BLaER1 (cell line): ENCODE results near the gene MC2R.

Experiments
- H3K27ac ChIP-seq: shearing (Covaris generic); formaldehyde crosslinking; 2 replicates; pipeline ENCODE4 v1.8.1; 2022
- H3K27me3 ChIP-seq: shearing (Covaris generic); formaldehyde crosslinking; 2 replicates; pipeline ENCODE4 v1.8.1; 2022
- H3K36me3 ChIP-seq: shearing (Covaris generic); formaldehyde crosslinking; 2 replicates; pipeline ENCODE4 v1.8.1; 2022
- H3K4me1 ChIP-seq: shearing (Covaris generic); formaldehyde crosslinking; 2 replicates; pipeline ENCODE4 v1.8.1; 2022
- H3K4me2 ChIP-seq: shearing (Covaris generic); formaldehyde crosslinking; 2 replicates; pipeline ENCODE4 v1.8.1; 2022
- H3K4me3 ChIP-seq: shearing (Covaris generic); formaldehyde crosslinking; 2 replicates; pipeline ENCODE4 v1.8.1; 2022
- H3K9ac ChIP-seq: shearing (Covaris generic); formaldehyde crosslinking; 2 replicates; pipeline ENCODE4 v1.8.1; 2022
- H3K9me3 ChIP-seq: shearing (Covaris generic); formaldehyde crosslinking; 2 replicates; pipeline ENCODE4 v1.8.1; 2022
- H4K20me1 ChIP-seq: shearing (Covaris generic); formaldehyde crosslinking; 2 replicates; pipeline ENCODE4 v1.8.1; 2022
- Cebpa-rat ChIP-seq: shearing (Covaris generic); IDR thresholded peaks from 2 replicates; pipeline ENCODE4 v1.8.1; 2022

Gene MC2R

DNA sequence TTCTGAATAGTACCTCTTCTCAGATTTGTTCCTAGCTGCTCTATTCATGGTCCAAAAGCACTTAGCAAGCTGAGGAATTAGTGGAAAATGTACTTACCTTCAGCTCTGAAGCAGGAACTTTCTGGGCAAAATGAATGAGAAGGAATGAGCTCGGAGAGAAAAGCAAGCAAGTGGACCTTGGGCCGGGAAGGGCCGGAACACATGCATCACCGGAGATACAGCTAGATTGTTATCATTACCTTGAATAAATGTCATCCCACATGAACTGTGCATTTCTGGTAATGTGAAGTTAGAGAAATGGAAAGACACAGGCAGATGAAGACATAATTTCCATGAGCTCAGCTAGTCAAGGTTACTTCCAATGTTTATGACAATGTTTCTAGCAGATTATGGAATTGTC is at the start of gene MC2R:
Gene MC2R (minus strand): TSS at position 146 of the 400 bp plus-strand sequence. CDS start 30,018 bp downstream, outside the sequence.
- no peak for TF ChIP-seq Cebpa-rat
- no peaks in the 10 kb centered on the region for H3K27me3 ChIP-seq
- H3K27ac ChIP-seq: no peak within 1 kb of the TSS
- H4K20me1 ChIP-seq: no peaks in the 10 kb centered on the region
- H3K9me3 ChIP-seq: no peaks in the 10 kb centered on the region
- H3K36me3 ChIP-seq: no peaks in the 10 kb centered on the region
- H3K9ac ChIP-seq: no peak within 1 kb of the TSS
- no peak within 1 kb of the TSS for H3K4me3 ChIP-seq
- no peak within 1 kb of the TSS for H3K4me2 ChIP-seq
- H3K4me1 ChIP-seq: no peaks in the 10 kb centered on the region

DNA sequence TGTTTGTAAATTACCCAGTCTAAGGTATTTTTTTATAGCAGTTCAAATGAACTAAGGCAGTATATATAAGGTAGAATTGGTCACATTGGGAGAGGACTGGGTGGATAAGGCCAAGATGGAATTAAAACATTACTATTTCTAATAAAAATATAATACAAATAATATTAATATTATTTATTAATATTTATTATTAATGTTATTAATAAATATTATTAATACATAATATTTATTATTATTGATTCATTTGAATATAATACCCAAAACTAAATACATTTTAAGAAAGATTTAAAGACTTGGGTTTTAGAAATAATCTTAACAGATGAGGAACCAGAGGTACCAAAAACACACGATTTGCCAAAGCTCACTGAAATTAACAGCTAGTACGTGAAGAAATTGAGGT is 30.5 kb upstream of the MC2R start:
- no peaks in the 10 kb centered on the region for H3K27me3 ChIP-seq
- no peak for TF ChIP-seq Cebpa-rat
- H3K4me2 ChIP-seq: no peak overlapping the region
- H3K27ac ChIP-seq: no peak overlapping the region
- no peaks in the 10 kb centered on the region for H3K4me1 ChIP-seq
- no peaks in the 10 kb centered on the region for H4K20me1 ChIP-seq
- no peaks in the 10 kb centered on the region for H3K9me3 ChIP-seq
- H3K36me3 ChIP-seq: no peaks in the 10 kb centered on the region
- H3K9ac ChIP-seq: no peak overlapping the region
- no peak overlapping the region for H3K4me3 ChIP-seq

DNA sequence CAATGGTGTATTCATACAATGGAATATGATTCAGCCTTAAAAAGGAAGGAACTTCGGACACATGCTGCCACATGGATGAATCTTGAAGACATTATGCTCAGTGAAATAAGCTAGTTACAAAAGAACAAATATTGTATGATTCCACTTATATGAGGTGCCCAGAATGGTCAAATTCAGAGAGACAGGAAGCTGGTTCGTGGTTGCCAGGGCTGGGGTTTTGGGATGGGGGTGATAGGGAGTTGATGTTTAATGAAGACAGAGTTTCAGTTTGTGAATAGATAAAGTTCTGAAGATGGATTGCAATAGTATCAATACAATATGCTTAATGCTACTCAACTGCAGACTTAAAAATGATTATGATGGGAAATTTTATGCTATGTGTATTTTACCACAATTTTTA is 28.0 kb upstream of the MC2R start:
- Histone ChIP-seq H3K36me3 (no peaks in the 10 kb centered on the region), H4K20me1 (no peaks in the 10 kb centered on the region), H3K4me3 (no peak overlapping the region), H3K4me1 (peaks cover 6% of the 10 kb centered on the region), H3K27ac (no peak overlapping the region), H3K9me3 (no peaks in the 10 kb centered on the region), H3K9ac (no peak overlapping the region), H3K27me3 (no peaks in the 10 kb centered on the region), H3K4me2 (no peak overlapping the region)
- no peak for TF ChIP-seq Cebpa-rat

DNA sequence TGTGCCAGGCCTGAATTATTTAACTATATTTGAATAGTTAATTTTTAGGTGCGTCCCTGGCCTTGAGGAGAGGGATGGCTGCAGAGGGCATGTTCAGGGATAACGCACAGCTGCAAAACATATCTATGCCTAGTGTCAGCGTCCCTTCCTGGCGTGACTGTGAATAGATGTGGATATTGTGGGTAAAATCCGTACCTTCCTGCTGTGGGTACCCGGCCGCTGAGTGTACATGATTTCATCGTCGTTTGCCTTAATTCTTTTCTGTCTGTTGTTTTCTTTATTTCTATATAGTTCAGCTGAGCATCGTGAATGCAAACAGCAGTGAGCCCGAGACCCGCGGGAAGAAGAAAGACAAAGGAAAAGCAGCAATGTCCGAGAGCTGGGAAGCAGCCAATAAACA is 25.0 kb upstream of the MC2R start:
- TF ChIP-seq Cebpa-rat: no peak
- Histone ChIP-seq H3K9ac (no peak overlapping the region), H3K4me3 (no peak overlapping the region), H3K27me3 (no peaks in the 10 kb centered on the region), H3K4me2 (no peak overlapping the region), H3K4me1 (peaks cover 11% of the 10 kb centered on the region), H3K9me3 (no peaks in the 10 kb centered on the region), H4K20me1 (no peaks in the 10 kb centered on the region), H3K27ac (no peak overlapping the region), H3K36me3 (no peaks in the 10 kb centered on the region)

DNA sequence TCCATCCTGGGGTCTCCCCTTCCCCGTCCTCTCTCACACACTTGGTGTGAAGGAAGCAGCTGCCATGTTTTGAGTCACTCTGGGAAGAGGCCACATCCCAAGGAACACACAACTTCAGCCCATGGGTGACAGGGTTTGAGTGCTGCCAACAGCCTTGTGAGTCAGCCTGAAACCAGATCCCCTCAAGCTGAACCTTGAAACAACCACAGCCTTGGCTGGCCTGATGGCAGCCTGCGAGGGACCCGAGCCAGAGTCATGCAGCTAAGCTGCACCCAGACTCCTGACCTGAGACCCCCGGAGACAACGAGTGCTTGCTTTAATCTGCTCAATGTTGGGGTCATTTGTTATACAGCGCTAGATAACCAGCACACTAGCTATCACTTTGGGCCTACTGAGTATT is 19.3 kb upstream of the MC2R start:
- H3K4me3 ChIP-seq: no peak overlapping the region
- no peaks in the 10 kb centered on the region for H4K20me1 ChIP-seq
- no peaks in the 10 kb centered on the region for H3K27me3 ChIP-seq
- no peak overlapping the region for H3K4me2 ChIP-seq
- no peak overlapping the region for H3K9ac ChIP-seq
- no peak overlapping the region for H3K27ac ChIP-seq
- peaks cover 11% of the 10 kb centered on the region for H3K4me1 ChIP-seq
- no peak for TF ChIP-seq Cebpa-rat
- H3K36me3 ChIP-seq: no peaks in the 10 kb centered on the region
- peaks cover 5% of the 10 kb centered on the region for H3K9me3 ChIP-seq

DNA sequence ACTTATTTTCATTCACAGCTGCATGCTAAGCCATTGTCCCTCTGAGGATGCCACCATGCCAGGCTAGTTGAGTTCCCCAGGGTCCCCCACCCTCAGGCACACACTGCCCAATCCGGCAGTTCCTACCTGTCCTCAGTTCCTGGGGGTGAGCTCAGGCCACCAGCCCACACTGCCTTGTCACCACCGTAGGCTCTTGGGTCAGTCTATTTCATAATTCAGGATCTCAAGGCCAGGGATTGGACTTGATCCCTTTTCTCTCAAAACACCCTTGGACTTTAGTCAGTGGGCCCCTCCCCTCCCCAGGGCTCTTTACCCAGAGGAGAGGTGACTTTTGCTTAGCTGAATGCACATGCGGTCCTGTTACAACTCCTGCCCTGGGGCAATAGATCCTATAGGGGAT is 18.7 kb upstream of the MC2R start:
- Histone ChIP-seq H3K27me3 (no peaks in the 10 kb centered on the region), H3K9me3 (peaks cover 11% of the 10 kb centered on the region), H3K4me2 (no peak overlapping the region), H3K36me3 (no peaks in the 10 kb centered on the region), H3K4me1 (peaks cover 11% of the 10 kb centered on the region), H3K27ac (no peak overlapping the region), H3K4me3 (no peak overlapping the region), H3K9ac (no peak overlapping the region), H4K20me1 (no peaks in the 10 kb centered on the region)
- no peak for TF ChIP-seq Cebpa-rat

DNA sequence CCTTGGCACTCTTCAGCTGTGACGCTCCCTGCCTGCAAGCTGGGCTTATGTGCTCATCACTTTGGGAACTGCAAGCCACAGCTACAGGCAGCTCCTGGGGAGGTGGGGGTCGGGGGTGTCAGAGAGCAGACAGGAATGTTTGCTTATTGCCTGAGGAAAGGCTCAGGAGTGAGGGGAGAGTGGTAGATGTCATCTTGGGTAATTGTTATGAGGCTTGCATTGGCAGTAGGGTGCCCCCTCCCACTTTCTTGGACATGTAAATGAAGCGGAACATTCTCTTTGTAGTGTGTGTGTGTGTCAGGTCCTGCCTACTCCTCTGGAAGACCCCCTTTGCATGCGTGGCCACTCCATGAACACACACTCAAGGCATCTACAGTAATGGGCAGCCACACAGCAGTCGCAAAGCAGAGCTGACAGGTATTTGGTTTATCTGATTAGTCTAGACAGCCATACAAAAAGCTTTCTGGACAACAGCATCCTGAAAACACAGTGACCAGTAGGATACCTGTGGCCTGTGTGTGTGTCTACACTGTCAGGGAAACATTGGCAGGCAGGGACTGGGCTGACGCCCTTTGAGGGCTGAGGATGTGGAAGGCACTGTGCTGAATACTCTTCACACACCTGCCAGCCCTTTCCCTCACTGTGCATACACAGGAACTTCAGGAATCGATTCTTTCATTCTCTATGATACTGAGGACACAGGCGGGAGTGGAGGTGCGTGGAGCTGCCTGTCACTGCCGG is 17.1 kb upstream of the MC2R start:
- no peak overlapping the region for H3K4me2 ChIP-seq
- H3K27ac ChIP-seq: no peak overlapping the region
- no peaks in the 10 kb centered on the region for H3K27me3 ChIP-seq
- peaks cover 16% of the 10 kb centered on the region for H3K9me3 ChIP-seq
- H4K20me1 ChIP-seq: no peaks in the 10 kb centered on the region
- no peak for TF ChIP-seq Cebpa-rat
- no peak overlapping the region for H3K9ac ChIP-seq
- H3K36me3 ChIP-seq: no peaks in the 10 kb centered on the region
- no peak overlapping the region for H3K4me3 ChIP-seq
- no peaks in the 10 kb centered on the region for H3K4me1 ChIP-seq

DNA sequence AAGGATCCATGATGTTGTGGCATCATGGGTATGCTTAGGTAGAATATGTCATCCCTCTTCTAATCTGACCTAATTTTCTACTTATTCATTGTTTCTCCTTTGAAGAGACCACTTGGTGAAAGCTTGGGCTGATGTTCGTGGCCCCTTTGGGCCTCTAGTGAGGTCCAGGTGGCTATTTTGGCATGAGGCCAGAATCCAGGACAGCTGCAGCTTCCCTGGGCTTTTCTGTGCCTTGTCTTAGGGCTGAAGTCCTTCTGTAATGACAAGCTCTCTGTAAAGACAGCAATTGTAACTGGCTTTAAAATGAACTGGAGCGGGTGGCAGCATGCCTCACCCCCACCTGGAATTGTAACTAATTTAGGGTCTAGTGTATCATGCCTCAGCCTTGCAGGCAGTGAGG is 15.6 kb upstream of the MC2R start:
- Histone ChIP-seq H3K4me2 (no peak overlapping the region), H3K4me3 (no peak overlapping the region), H3K27ac (no peak overlapping the region), H4K20me1 (no peaks in the 10 kb centered on the region), H3K27me3 (no peaks in the 10 kb centered on the region), H3K36me3 (no peaks in the 10 kb centered on the region), H3K9ac (no peak overlapping the region), H3K9me3 (peaks cover 16% of the 10 kb centered on the region), H3K4me1 (no peaks in the 10 kb centered on the region)
- no peak for TF ChIP-seq Cebpa-rat

DNA sequence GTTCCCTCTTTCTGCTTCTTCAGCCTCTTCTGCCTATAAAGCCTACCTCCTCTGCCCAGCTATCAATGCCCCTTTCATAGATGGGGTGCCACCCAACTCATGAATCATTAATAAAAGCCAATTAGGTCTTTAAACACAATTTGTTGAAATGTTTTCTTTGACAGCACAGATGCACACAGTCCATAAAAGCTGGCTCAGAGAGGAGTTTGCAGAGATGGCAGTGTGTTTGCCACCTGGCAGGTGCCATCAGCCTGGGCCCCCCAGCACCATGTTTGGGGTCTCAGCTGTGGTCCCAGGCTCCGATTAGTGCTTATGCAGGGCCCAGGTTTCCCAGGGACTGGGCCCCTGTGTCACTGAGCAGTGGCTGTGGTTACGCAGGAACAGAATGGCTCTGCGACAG is 7.9 kb upstream of the MC2R start:
- Histone ChIP-seq H3K27ac (no peak overlapping the region), H4K20me1 (no peaks in the 10 kb centered on the region), H3K27me3 (no peaks in the 10 kb centered on the region), H3K9me3 (no peaks in the 10 kb centered on the region), H3K4me1 (no peaks in the 10 kb centered on the region), H3K4me2 (no peak overlapping the region), H3K4me3 (no peak overlapping the region), H3K36me3 (no peaks in the 10 kb centered on the region), H3K9ac (no peak overlapping the region)
- TF ChIP-seq Cebpa-rat: no peak

DNA sequence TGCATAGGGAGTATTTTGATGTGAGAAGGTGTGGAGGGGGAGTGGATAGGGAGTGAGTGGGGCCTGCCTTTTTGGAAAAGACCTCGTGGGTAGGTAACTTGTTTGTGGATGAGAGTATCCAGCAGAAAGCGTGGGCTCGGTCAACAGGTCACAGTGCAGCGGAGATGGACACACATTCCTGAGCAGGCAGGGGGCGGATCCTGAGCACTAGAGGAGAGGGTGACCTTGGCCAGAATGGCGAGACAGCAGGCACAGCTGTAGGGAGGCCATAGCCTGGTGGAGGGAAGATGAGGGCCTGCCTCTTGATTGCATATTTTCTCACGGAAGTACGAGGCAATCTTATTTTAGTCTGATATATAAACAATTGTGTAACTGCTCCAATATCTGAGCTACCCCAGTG is 3.6 kb upstream of the MC2R start:
- H4K20me1 ChIP-seq: no peaks in the 10 kb centered on the region
- H3K27me3 ChIP-seq: no peaks in the 10 kb centered on the region
- no peak overlapping the region for H3K4me2 ChIP-seq
- TF ChIP-seq Cebpa-rat: no peak
- no peak overlapping the region for H3K9ac ChIP-seq
- no peaks in the 10 kb centered on the region for H3K36me3 ChIP-seq
- H3K4me1 ChIP-seq: no peaks in the 10 kb centered on the region
- H3K4me3 ChIP-seq: no peak overlapping the region
- H3K27ac ChIP-seq: no peak overlapping the region
- no peaks in the 10 kb centered on the region for H3K9me3 ChIP-seq

DNA sequence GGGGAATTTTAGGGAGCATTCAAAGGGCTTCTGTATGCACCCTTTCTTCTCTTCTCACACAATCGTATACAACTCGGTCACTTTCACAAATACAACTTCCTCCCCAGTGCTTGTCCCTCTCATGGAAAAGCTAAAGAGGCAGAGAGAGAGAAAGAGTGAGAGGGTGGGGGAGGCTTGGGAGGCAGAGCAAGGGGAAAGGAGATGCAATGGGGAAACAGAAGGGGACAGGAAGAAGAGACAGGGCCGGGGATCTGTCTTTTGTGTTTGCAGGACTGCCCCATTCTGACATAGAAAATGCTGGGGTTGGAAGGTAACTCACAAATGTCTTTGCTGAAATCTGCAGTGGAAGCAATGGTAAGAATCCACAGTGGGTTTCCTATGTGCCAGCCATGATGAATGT is 2.1 kb upstream of the MC2R start:
- Histone ChIP-seq H3K27ac (no peak overlapping the region), H3K4me1 (no peaks in the 10 kb centered on the region), H3K36me3 (no peaks in the 10 kb centered on the region), H3K9me3 (no peaks in the 10 kb centered on the region), H4K20me1 (no peaks in the 10 kb centered on the region), H3K9ac (no peak overlapping the region), H3K4me3 (no peak overlapping the region), H3K27me3 (no peaks in the 10 kb centered on the region), H3K4me2 (no peak overlapping the region)
- no peak for TF ChIP-seq Cebpa-rat
